ENCODE measurements around the gene ARHGAP11B. TPM values are rescaled to one million over a fixed set of nuclear protein-coding genes. Genes with fewer than 3 reads are reported as not detected.
"Not testable (repeated sequence)": the region's sequence is repeated elsewhere in the genome, so short reads cannot be mapped to it uniquely, and the experiment has no call there.

Gene ARHGAP11B

DNA sequence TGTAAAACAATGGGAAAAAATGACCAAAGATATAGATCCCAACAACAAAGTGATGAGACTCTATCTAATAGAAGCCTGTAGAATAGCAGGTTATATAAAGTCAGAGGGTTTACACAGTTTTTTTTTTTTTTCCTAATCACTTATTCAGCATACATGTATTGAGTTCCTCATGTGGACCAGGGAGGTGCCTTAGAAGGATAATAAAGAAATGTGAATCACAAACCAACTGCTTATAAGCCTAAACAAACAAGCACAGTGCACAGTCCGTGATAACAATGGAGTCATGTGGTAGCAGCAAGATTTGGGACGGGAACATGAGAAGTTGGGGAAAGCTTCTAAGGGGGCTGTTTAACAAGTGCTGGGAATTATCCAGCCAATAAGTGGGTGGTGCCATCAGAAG, 60.7 kb downstream of the ARHGAP11B start:
- not testable (repeated sequence) for DNase-seq (ENCODE audit: extremely low read depth in 1 of 11, low read depth in 9 of 11, low spot score in 4 of 11)

Other genes with a start within 250 kb of the ARHGAP11B start
- 1 to 10 TPM; 3.0 to 6.0 (median 3.7) TPM for gene CHRFAM7A, start 232.6 kb upstream of the ARHGAP11B start, polyA plus RNA-seq (ENCODE audit: insufficient read length in 3 of 3)
- 10 to 100 TPM in 1 of 3 donors, 1 to 10 TPM in 2; 3.1 to 13.1 (median 4.6) TPM for gene GOLGA8R, start 211.9 kb upstream of the ARHGAP11B start, polyA plus RNA-seq (ENCODE audit: insufficient read length in 3 of 3)
- gene GOLGA8Q, start 74.1 kb upstream of the ARHGAP11B start, polyA plus RNA-seq (ENCODE audit: insufficient read length in 3 of 3): 1 to 10 TPM; 1.1 to 3.2 (median 1.9) TPM
- 1 to 10 TPM in 2 of 3 donors, under 1 TPM in 1; 0.88 to 2.6 (median 1.0) TPM for gene GOLGA8H, start 22.1 kb upstream of the ARHGAP11B start, polyA plus RNA-seq (ENCODE audit: insufficient read length in 3 of 3)

Measured in renal cortex interstitium (tissue), 11 donors.